ENCODE results near the gene KCNJ5.

- TF ChIP-seq, protein P1, sequence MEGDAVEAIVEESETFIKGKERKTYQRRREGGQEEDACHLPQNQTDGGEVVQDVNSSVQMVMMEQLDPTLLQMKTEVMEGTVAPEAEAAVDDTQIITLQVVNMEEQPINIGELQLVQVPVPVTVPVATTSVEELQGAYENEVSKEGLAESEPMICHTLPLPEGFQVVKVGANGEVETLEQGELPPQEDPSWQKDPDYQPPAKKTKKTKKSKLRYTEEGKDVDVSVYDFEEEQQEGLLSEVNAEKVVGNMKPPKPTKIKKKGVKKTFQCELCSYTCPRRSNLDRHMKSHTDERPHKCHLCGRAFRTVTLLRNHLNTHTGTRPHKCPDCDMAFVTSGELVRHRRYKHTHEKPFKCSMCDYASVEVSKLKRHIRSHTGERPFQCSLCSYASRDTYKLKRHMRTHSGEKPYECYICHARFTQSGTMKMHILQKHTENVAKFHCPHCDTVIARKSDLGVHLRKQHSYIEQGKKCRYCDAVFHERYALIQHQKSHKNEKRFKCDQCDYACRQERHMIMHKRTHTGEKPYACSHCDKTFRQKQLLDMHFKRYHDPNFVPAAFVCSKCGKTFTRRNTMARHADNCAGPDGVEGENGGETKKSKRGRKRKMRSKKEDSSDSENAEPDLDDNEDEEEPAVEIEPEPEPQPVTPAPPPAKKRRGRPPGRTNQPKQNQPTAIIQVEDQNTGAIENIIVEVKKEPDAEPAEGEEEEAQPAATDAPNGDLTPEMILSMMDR (IDR thresholded peaks at IDR 0.05), result no peak
- no peak for TF ChIP-seq POLR2A (IDR thresholded peaks at IDR 0.05)
Observed at GRCh38 chr11:128872594-128872993, 18.6 kb upstream of the KCNJ5 start.

Data from tibial nerve (tissue), 3 donors.